GM11168 (cell line): ENCODE data around the gene STK24.

Experiments used
- in situ Hi-C: fragments of 300-500 bp; cut with MboI; formaldehyde crosslinking; loops from one replicate; pipeline ENCODE4 v1.12.0; 2022; ENCODE audit warnings: low sequenced_read_pairs; ENCODE audit not compliant: unreplicated experiment

Gene STK24

DNA sequence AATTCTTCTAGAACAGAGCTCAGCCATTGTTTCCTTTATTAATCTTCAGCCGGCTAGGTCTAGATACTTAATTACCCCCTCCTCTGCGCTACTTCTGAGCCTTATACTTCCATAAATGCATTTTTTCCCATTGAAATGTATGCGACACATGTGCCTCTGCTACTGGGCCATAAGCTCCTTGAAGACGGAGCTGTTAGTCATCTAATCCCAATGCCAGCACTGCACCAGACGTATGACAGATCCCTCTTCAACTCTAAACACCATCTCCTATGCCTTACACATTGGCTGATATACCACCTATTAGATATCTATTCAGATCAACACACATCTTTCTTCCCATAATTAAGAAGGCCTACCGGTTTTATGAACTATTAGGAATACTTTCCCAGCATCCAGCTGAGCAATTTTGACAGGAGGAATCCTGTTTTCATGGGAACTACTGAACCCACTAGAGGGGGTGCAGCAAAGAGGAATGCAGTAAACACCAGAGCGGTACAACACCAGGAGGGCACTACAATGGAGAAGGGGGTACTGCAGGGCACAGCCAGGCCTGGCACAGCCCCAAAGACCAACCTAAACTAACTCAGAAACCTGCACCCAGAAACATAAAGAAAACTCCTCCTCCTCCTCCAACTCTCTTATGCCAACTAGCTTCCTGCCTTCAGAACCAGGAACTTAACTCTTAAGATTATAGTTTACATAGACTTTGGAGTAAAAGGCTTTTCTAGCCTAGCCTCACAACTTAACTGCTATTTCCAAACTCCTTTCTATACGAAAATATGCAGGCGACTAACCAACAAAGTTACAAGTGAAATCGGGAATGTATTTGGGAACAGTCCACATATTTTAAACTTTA lies 18.7 kb downstream of the STK24 start:
- in situ Hi-C loops: no loop called here

DNA sequence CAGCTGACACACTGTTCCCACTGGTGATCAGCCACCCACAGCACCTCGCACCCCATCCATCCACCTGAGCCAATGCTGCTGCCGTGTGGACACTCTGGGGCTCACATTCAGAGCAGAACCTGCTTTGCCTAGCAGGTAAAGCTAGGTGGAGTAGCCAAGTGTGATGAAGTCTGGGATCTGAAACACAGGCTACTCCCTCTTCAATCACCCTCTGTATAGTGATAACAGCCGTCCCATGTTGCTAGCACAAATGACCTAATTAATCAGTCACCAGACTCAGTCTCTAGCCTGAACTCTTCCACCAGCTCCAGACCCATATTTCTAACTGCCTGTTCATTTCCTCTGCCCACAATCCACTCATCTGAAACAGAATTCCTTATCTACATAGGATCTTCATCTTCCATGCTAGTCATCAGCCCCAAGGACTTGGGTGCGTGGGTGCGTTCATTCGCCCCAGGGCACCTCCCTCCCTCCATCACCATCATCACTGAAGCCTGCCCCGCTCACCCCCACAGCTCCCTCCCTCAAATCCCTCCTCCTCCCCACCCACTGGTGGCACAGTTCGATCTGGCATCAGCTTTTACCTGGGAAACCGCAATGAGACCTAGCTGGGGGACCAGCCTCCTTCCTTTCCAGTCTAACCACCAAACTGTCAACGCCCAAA lies 19.8 kb downstream of the STK24 start:
- in situ Hi-C loops: no loop called here

DNA sequence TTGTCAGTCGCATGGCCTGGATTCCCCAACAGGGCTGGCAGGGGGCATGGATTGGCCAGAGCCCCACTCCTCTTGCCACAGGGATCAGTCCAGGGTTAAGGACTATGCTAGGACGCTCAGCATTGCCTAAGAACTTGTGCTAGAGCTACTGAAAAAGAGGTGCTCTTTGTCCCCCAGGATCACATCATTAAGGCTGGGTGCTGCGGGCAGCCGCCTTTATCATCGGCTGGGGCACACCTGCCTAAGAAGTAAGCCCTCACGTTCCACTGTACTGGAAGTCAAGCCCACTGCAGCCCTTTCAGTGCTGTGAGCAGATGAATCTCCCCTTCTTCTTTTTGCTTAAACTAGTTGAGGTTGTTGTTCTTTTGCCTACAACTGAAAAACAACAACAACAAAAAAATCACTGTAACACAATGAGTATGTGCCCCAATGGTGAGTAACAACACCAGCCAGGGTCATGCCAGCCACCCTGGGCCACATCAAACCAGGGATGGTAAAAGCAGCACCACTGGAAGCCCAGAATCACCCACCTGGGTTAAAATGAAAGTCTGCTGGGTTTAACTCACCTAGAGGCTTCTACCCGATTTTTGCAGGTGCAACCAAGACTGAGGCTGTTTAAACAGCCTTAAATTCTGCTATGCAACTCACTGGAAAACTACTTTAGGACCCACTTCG lies 20.6 kb downstream of the STK24 start:
- in situ Hi-C loops: no loop called here

DNA sequence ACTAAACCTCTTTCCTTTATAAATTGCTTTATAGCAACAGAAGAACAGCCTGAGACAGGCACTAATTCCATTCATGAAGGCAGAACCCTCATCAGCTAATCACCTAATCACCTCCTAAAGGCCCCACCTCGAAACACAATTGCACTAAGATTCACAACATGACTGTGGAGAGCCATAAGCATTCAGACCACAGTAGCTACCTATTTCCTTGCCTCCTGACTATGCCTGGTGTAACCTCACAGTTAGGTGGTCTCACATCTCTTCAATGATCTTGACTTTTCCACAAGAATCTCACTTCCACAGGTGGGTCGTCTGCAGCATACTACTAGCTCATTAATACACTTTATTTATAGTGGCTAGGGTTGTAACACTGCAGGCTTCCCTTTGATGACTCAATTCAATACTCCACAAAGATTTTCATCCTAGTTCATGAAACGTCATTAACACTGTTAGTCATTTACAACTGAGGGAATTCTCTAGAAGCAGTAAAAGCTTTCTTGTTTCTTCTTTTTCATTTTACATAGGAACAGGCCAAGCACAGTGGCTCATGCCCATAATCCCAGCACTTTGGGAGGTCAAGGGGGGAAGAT lies 27.1 kb downstream of the STK24 start:
- in situ Hi-C loops: no loop called here

DNA sequence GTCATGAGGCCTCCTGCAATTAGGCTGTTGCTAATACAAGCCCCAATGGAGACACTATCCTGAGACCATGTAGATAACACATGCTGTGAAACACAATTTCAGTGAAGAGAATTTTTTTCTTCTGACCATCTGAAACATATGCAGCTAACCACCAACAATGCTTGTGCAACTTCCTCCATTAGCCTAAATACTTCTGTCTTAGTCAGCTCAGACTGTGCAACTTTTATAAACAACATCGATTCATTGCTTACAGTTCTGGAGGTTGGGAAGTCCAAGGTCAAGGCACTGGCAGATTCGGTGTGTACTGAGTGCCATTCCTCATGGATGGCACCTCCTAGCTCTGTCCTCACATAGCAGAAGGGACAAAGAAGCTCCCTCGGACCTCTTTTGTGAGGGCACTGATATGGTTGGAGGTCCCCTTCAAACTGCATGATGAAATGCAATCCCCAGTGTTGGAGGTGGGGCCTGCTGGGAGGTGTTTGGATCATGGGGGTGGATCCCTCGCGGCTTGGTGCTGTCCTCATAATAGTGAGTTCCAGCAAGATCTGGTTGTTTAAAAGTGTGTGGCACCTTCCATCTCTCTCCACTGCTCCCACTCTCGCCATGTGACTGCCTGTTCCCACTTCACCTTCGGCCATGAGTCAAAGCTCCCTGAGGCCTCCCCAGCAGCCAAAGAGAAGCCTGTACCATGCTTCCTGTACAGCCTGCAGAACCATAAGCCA lies 27.7 kb downstream of the STK24 start:
- in situ Hi-C loops: no loop called here

DNA sequence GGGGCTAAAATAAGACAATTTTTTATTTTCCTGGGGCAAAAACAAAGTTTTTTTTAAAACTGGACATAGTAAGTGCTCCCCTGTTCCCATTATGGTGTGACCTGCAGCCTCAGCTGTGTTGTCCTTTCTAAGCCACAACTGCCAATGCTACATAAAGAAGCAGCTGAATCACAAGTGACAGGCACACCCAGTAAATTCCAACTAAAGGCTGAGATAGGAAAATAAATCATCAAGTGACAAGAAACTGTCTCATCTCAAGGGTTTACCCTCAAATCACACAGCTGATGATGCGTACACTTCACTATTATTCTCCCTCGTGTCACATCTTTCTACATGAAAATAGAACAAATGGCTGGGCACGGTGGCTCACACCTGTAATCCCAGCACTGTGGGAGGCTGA lies 28.7 kb downstream of the STK24 start:
- in situ Hi-C loops: no loop called here

DNA sequence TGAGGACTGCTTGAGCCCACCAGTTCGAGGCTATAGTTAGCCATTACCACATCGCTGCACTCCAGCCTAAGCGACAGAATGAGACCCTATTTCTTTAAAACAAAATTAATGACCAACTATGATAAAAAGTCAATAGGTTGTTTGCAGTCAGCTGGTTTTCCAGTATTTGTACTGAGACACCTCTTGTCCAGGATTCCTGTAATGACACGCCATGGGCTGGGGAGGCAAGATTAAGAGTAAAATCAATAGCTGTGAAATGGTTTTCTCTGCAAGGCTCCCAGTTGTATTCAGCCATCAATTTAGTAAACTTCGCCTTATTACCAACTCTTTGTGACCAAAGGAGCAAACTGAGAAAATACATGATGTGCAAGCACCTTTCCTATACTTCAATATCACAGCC lies 29.5 kb downstream of the STK24 start:
- in situ Hi-C loops: no loop called here

DNA sequence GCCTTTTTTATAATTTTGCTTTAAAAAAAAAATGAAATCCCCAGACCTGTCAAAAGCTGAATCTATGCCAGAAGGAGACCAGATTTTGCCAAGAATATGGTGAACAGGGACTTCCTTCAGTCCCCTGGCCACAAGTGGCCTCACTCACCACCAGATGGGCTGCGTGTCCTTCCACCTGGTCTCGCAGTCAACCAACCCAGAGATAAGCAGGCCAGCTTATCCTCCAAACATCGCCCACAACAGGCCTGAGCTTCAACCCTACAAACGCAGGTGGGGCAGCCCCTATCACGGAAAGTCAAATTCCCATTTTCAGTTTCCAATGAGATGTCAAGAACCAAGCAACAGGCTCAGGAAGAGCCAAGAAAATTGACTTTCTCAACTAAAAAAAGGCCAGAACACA lies 30.5 kb downstream of the STK24 start:
- in situ Hi-C loops: no loop called here

DNA sequence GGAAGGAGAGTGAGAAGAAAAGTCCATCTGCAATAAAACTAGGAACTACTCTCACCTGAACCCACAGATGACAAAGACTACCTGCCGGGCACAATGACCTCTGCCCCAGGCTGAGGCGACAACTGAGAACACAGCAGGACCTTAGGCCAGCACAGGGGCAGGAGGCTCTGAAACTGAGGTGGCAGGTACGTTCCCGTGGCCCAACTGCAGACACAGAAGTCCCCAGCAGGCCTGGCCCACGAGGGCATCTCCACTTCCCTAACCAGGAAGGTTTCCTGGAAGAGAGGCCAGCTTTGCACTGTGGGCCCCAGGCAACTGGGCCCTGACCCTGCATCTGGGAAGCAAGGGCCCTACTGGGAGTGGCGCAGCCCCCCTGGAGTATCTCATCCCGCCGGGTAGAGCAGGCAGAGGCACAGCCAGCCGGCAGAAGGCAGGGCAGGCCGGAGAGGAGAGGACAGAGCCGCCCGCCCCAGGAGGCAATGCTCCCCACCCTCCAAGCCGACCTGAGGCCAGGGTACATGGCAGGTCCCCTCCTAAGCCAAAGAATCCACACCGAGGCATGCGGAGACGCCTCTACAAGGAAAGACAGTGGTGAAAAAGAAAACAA lies 32.7 kb downstream of the STK24 start:
- in situ Hi-C loops: no loop called here

DNA sequence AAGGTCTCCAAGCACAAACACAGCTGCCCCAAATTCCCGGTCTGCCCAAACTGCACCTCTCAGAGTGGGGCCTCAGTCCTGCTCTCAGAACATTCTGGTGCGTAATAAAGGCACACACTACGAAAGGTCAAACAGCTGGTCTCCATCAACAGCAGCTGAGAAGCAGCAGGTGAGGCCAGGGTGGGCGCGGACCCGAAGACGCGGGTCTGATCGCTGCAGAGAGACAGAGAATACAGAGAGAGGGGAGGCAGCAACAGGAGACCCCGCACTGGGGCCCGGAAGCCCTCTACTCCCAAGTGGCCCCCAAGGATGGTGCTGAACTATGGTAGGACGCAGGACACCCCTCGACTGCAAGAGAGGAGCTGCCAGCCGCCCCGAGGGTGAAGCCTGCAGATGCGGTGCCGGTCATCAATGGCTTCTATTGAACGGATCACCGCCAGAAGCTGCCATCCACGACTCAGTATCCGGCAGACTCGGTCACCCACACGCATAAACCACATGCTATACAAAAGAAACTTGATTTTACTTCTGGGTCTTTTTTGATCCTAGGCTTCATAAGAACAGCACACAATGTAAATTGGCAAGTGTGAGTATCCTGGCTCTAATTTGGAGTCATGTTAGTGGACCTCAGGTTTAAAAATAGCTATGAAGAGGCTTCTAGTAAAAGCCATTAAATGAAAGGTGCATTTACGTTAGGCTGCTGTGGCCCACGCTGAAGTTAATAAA lies 33.4 kb downstream of the STK24 start:
- in situ Hi-C loops: no loop called here

DNA sequence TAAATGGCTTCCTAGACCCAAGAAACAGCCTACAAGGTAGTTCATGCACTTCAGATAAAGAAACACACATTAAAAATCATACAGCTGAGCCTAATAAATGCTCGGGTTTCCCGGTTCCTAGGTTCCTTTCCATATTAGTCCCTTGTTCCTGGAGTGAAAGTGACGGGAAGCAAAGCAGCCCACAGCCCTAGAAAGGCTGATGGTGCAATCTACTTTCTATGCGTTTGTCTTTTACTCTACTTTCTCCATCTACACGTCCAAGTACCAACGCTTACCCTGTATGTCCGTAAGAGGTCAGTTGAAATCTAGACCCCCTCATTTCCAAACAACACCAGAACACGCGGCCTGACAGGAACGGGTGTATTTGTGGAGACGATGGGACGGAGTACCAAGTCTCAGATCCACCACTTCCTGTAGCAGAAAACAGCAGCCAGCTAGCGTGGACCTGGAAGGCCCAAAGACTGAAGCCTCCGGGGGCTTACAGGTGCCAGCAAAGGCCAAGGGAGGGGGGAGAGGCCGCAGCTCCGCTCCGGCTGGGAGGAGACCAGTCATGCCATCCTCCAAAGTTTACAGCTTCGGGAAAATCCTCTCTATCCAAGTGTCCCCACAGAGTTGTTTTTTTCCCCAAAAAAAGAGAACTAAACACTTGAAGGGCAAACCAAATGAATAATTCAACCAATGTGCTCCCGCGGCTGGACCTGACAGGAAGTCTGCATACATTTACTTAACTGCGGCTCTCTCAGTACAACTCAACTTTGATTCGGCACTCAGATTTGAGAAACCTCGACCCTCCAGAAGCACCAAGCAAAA lies 34.1 kb downstream of the STK24 start:
- in situ Hi-C loops: no loop called here

DNA sequence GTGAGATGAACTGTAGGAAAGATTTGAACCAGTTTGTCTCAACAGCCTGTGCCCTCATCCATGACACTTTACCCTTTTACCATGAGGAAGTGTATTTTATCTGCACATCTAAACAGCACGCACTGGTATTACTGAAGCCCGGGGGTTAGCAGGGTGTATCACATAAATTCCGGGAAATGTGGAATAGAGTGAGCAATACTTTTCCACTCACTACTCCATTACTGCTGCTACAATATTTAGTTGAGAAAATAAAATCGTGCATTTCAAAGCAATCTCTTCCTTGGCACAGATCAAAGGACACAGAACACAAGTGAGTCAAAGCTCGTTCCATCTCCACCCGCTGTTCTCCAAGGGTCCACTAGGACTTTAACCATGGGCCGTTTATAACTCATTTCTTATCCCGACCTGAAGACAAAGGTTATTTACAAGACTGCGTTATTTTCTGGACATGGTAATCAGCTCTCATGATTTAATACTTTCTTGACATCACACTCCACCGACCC lies 35.2 kb downstream of the STK24 start:
- in situ Hi-C loops: no loop called here

DNA sequence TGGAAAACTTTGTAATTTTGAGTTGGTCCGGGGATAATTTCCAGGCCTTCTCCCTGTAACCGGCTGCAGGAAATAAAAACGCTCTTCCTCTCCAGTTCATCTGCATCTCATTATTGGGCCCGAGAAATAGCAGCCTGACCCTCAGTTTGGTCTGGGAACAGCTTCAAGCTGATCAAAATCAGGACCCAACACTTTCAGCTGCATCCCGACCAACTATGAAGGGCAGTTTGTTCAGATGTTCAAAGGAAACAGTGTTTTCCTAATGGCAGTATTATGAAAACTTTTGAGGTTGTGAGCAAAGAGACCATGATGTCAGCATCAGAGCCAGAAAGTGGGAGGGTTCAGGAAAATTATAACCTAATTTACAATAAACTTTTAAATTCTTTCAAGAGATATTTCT lies 35.7 kb downstream of the STK24 start:
- in situ Hi-C loops: no loop called here

DNA sequence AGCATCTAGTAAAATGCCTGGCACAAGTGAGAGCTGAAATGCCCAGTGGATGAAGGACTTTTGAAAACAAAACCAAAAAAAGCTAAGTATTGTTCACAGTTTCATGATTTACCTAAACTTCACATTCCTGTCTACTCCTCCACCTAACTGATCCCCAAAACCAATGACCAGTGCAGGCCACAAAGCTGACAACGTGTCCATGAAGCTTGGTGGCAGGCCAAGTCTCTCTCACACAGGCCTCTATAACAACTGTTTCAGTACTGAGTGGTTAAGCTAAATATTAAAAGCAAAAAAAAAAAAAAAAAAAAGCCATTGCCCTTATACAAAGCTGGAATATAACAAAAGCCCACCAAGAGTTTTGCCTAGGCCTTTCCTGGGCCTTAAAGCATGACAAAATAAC lies 36.4 kb downstream of the STK24 start:
- in situ Hi-C loops: no loop called here

DNA sequence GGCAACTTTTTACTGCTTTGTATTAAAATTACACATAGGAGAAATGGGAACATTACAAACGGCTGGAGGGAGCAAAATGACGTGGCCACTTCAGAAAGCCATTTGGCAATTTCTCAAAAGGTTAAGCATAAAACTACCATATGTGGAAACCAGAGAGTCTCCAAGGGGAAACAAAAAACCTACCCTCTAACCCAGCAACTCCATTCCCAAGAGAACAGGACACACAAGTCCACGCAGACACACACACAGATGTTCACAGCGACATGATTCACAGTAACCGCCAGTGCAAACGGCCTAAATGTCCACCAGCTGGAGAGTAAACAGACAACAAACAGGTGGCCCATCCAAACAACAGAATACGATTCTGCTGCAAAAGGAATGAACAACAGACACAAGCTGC lies 37.2 kb downstream of the STK24 start:
- in situ Hi-C loops: no loop called here

DNA sequence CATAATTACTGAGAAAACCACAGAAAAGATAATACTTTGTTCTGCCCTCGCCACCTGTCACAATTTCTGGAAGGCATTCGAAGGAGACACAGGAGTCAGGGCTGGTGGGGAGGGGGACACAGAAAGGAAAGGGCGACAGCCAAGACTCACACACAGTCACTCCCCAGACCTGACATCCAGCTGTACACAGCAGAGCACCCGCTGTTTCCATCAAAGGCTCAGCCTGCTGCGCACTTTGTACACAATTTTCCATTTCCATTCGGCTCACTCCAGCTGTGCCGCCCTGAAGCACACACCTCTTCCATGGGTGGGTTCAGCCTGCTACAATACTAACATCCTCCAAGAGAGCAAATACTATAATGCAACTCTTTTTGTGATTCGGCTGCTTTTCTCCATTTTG lies 38.0 kb downstream of the STK24 start:
- in situ Hi-C loops: no loop called here

DNA sequence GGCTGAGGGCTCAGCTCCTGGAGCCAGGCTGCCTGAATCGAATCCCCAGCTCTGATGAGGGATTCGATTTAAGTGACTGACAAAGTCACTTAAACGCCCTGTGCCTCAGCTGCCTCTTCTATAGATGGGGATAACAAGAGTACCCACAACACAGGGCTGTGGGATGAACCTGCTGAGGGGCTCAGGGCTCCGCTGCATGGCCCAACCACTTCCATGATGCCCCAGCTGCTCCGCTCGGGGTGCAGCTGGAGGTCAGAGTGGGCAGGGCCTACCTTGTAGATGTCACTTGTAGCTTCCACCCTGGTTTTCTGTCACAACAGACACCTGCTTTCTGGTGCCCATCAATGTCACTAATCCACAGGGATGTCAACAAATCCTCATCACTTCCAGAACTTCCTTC lies 39.2 kb downstream of the STK24 start:
- in situ Hi-C loops: no loop called here

DNA sequence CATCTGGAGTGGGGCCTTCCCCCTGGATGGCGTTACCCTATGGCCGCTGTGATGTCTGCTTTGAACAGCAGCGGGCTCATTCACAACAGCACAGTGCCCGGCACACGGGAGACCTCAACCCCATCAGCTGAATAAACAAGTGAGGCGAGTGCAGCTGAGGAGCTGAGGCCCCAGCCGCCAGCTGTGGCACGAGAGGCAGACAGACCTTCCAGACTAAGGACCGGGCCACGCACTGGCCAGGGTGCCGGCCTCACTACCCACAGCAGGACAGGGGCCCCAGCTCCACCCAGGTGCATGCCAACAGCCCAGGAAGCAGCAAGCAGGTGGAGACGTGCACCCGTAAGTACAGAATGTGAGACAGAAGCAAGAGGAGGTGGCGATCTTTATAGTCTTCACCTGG lies 39.6 kb downstream of the STK24 start:
- in situ Hi-C loops: no loop called here
